NCI-H526 (cell line): ENCODE measurements around the gene TATDN3.
"Not testable (repeated sequence)": the region's sequence is repeated elsewhere in the genome, so short reads cannot be mapped to it uniquely, and the experiment has no call there.

ENCODE experiments used
- DNase-seq, 2 experiments: peaks; one replicate each; lab custom pipeline; 2025; lab: John Stamatoyannopoulos, UW

Gene TATDN3

GRCh38 chr1:212791676-212792395, at the start of gene TATDN3, which contains the start of gene NSL1:
Gene TATDN3 (plus strand): TSS chr1:212791894. CDS start chr1:212791922, 28 bp downstream.
Gene NSL1 (minus strand): TSS chr1:212791777. CDS start chr1:212791763, 14 bp downstream.
- peak; percentile 55 to 91 for DNase-seq

GRCh38 chr1:212743901-212744475, 47.7 kb upstream of the TATDN3 start:
- no peak for DNase-seq

- DNase-seq: no peak
Measured at GRCh38 chr1:212745303-212745702, 46.4 kb upstream of the TATDN3 start.

- DNase-seq: no peak
Measured at GRCh38 chr1:212746546-212746945, 45.1 kb upstream of the TATDN3 start.

GRCh38 chr1:212749821-212750535, 41.7 kb upstream of the TATDN3 start:
- peak; percentile 1 to 68 for DNase-seq

- DNase-seq: no peak
Measured at GRCh38 chr1:212752252-212752933, 39.3 kb upstream of the TATDN3 start.

GRCh38 chr1:212752934-212753497, 38.7 kb upstream of the TATDN3 start:
- DNase-seq: no peak

GRCh38 chr1:212753749-212754148, 37.9 kb upstream of the TATDN3 start:
- no peak for DNase-seq

- DNase-seq: no peak
Measured at GRCh38 chr1:212754193-212754592, 37.5 kb upstream of the TATDN3 start.

GRCh38 chr1:212754680-212755079, 37.0 kb upstream of the TATDN3 start:
- no peak for DNase-seq

GRCh38 chr1:212759683-212760082, 32.0 kb upstream of the TATDN3 start:
- no peak for DNase-seq

GRCh38 chr1:212760126-212760823, 31.4 kb upstream of the TATDN3 start:
- DNase-seq: no peak

GRCh38 chr1:212762234-212762633, 29.5 kb upstream of the TATDN3 start:
- no peak for DNase-seq

GRCh38 chr1:212762839-212763238, 28.9 kb upstream of the TATDN3 start:
- DNase-seq: no peak

- DNase-seq: not testable (repeated sequence)
Measured at GRCh38 chr1:212764718-212765281, 26.9 kb upstream of the TATDN3 start.

GRCh38 chr1:212766825-212767224, 24.9 kb upstream of the TATDN3 start:
- DNase-seq: not testable (repeated sequence)

- DNase-seq: no peak
Measured at GRCh38 chr1:212769459-212770167, 22.1 kb upstream of the TATDN3 start.

GRCh38 chr1:212771341-212771740, 20.4 kb upstream of the TATDN3 start:
- DNase-seq: no peak

GRCh38 chr1:212773011-212773410, 18.7 kb upstream of the TATDN3 start:
- DNase-seq: no peak

- DNase-seq: no peak
Measured at GRCh38 chr1:212774584-212774983, 17.1 kb upstream of the TATDN3 start.
